ENCODE results near the gene PLXDC2. TPM values are rescaled to one million over a fixed set of nuclear protein-coding genes. Genes with fewer than 3 reads are reported as not detected.

Gene PLXDC2
- total RNA-seq, 1 donor from 2014 or later, result 0.16 TPM

GRCh38 chr10:19915125-19915524 lies 98.9 kb downstream of the PLXDC2 start:
- no peak overlapping the region for H3K27ac Mint-ChIP-seq
- peaks cover 2% of the 10 kb centered on the region for H3K9me3 Mint-ChIP-seq
- DNase-seq (no peak), ATAC-seq (ENCODE audit: low read depth) (no peak)
- H3K36me3 Mint-ChIP-seq (ENCODE audit: low read depth), result no peaks in the 10 kb centered on the region
- no peak for TF ChIP-seq CTCF (IDR thresholded peaks at IDR 0.05)
- no peaks in the 10 kb centered on the region for H3K27me3 Mint-ChIP-seq
- CTCF ChIA-PET, result no interaction called here
- no peak overlapping the region for H3K4me3 Mint-ChIP-seq
- intact Hi-C loops (cut with micrococcal nuclease), result no loop called here
- POLR2A ChIA-PET, result no interaction called here
- no peaks in the 10 kb centered on the region for H3K4me1 Mint-ChIP-seq

GRCh38 chr10:19915816-19916215 lies 99.6 kb downstream of the PLXDC2 start:
- Mint-ChIP-seq H3K27me3 (no peaks in the 10 kb centered on the region), H3K27ac (no peak overlapping the region), H3K4me3 (no peak overlapping the region), H3K9me3 (peaks cover 2% of the 10 kb centered on the region), H3K4me1 (no peaks in the 10 kb centered on the region), H3K36me3 (ENCODE audit: low read depth) (no peaks in the 10 kb centered on the region)
- no peak for ATAC-seq (ENCODE audit: low read depth)
- CTCF ChIA-PET, result no interaction called here
- TF ChIP-seq CTCF (IDR thresholded peaks at IDR 0.05), result no peak
- no peak for DNase-seq
- intact Hi-C loops (cut with micrococcal nuclease), result no loop called here
- POLR2A ChIA-PET, result no interaction called here

GRCh38 chr10:19917751-19918478 lies 101.7 kb downstream of the PLXDC2 start:
- no peak overlapping the region for H3K27ac Mint-ChIP-seq

GRCh38 chr10:19918794-19919193 lies 102.6 kb downstream of the PLXDC2 start:
- no peaks in the 10 kb centered on the region for H3K27me3 Mint-ChIP-seq
- no peak for TF ChIP-seq CTCF (IDR thresholded peaks at IDR 0.05)
- H3K27ac Mint-ChIP-seq, result no peak overlapping the region
- POLR2A ChIA-PET, result no interaction called here
- intact Hi-C loops (cut with micrococcal nuclease), result no loop called here
- no peak overlapping the region for H3K4me3 Mint-ChIP-seq
- CTCF ChIA-PET, result no interaction called here
- no peak for DNase-seq
- no peaks in the 10 kb centered on the region for H3K4me1 Mint-ChIP-seq
- ATAC-seq (ENCODE audit: low read depth), result no peak
- H3K9me3 Mint-ChIP-seq, result peaks cover 2% of the 10 kb centered on the region
- no peaks in the 10 kb centered on the region for H3K36me3 Mint-ChIP-seq (ENCODE audit: low read depth)

More at GRCh38 chr10:19917751-19918478, 101.7 kb downstream of the PLXDC2 start:
- Mint-ChIP-seq H3K9me3 (peaks cover 2% of the 10 kb centered on the region), H3K4me1 (no peaks in the 10 kb centered on the region), H3K4me3 (no peak overlapping the region), H3K36me3 (ENCODE audit: low read depth) (no peaks in the 10 kb centered on the region), H3K27me3 (no peaks in the 10 kb centered on the region)
- DNase-seq, result no peak
- intact Hi-C loops (cut with micrococcal nuclease), result no loop called here
- no peak for TF ChIP-seq CTCF (IDR thresholded peaks at IDR 0.05)
- ATAC-seq (ENCODE audit: low read depth), result no peak
- POLR2A ChIA-PET, result no interaction called here
- CTCF ChIA-PET, result no interaction called here

- Mint-ChIP-seq H3K27ac (no peak overlapping the region), H3K36me3 (ENCODE audit: low read depth) (no peaks in the 10 kb centered on the region), H3K27me3 (no peaks in the 10 kb centered on the region), H3K9me3 (peaks cover 2% of the 10 kb centered on the region), H3K4me3 (no peak overlapping the region), H3K4me1 (no peaks in the 10 kb centered on the region)
- POLR2A ChIA-PET, result no interaction called here
- ATAC-seq (ENCODE audit: low read depth) (no peak), DNase-seq (no peak)
- CTCF ChIA-PET, result no interaction called here
- intact Hi-C loops (cut with micrococcal nuclease), result no loop called here
- TF ChIP-seq CTCF (IDR thresholded peaks at IDR 0.05), result no peak
Observed at GRCh38 chr10:19919671-19920070, 103.4 kb downstream of the PLXDC2 start.

All from activated B cell treated with CpG ODN at 0.5 μM for 24 hours (primary cell).